Adipocyte (in vitro differentiated cells): ENCODE measurements around the gene PPM1L.

Source experiments
- DNase-seq: peaks from one replicate; pipeline ENCODE4 v3.0.0-alpha.2; 2015; ENCODE audit warnings: low read depth
- H3K27me3 ChIP-seq: replicated peaks from 2 replicates; pipeline ENCODE4 v1.7.0; 2013; ENCODE audit warnings: mild to moderate bottlenecking, low read length, moderate library complexity; ENCODE audit not compliant: control insufficient read depth, insufficient read depth
- H3K36me3 ChIP-seq: 2 replicates; pipeline ENCODE4 v1.7.0; 2013; ENCODE audit warnings: low read length, mild to moderate bottlenecking, moderate library complexity; ENCODE audit not compliant: control insufficient read depth, insufficient read depth, severe bottlenecking
- H3K4me1 ChIP-seq: 2 replicates; pipeline ENCODE4 v1.7.0; 2013; ENCODE audit warnings: mild to moderate bottlenecking, low read length, moderate library complexity; ENCODE audit not compliant: control insufficient read depth, insufficient read depth
- H3K4me3 ChIP-seq: 2 replicates; pipeline ENCODE4 v1.7.0; 2013; ENCODE audit warnings: mild to moderate bottlenecking, low read length, moderate library complexity
- H3K9ac ChIP-seq: 2 replicates; pipeline ENCODE4 v1.7.0; 2013; ENCODE audit warnings: mild to moderate bottlenecking, low read length, moderate library complexity
- H3K9me3 ChIP-seq: 2 replicates; pipeline ENCODE4 v1.7.0; 2013; ENCODE audit warnings: mild to moderate bottlenecking, low read length, moderate library complexity; ENCODE audit not compliant: control insufficient read depth

The PPM1L gene

DNA sequence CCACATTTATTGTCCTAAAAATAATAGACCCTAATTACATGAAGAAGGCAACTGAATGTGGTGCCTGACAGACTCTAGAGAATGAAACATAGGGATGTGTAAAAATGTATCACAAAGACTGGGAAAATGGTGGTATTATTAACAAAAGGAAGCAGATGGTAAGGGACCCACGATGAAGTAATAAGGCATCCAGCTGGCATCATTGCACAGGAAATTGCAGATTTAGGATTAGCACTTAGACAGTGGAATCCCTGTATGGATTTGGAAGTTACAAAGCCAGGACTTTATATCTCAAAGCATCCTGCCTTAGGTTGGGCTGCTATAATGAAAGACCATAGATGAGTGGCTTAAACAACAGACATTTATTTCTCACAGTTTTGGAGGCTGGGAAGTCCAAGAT is 104.3 kb downstream of the PPM1L start:
- Histone ChIP-seq H3K4me3 (no peak overlapping the region), H3K27me3 (no peaks in the 10 kb centered on the region), H3K9me3 (no peaks in the 10 kb centered on the region), H3K9ac (no peak overlapping the region), H3K4me1 (no peaks in the 10 kb centered on the region), H3K36me3 (no peaks in the 10 kb centered on the region)
- no peak for DNase-seq

- Histone ChIP-seq H3K4me1 (peaks cover 6% of the 10 kb centered on the region), H3K9ac (no peak overlapping the region), H3K9me3 (no peaks in the 10 kb centered on the region), H3K4me3 (no peak overlapping the region), H3K27me3 (no peaks in the 10 kb centered on the region), H3K36me3 (no peaks in the 10 kb centered on the region)
- peak; percentile 77 for DNase-seq
These were observed 113.8 kb downstream of the PPM1L start for GRCh38 chr3:160869825-160870224.

DNA sequence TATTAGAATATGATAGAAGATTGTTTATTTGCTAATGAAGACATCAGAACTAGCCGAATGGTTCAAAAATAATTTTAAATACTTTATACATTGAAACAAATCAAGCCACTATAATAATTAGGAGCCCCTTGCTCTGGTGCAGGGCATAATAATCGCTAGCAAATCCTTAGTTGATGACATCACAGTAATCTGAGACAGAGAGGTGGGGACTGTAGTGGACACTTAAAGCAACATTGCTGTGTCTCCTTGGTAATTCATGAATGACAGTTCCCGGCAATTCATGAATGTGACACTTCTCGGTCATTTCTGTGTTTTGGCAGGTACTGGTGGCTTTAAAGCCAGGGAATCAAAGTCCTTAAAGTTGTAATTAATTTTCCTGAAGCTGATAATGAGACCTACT is 114.3 kb downstream of the PPM1L start:
- H3K36me3 ChIP-seq = no peaks in the 10 kb centered on the region
- no peak overlapping the region for H3K4me3 ChIP-seq
- peaks cover 6% of the 10 kb centered on the region for H3K4me1 ChIP-seq
- no peak overlapping the region for H3K9ac ChIP-seq
- H3K9me3 ChIP-seq = no peaks in the 10 kb centered on the region
- H3K27me3 ChIP-seq = no peaks in the 10 kb centered on the region
- no peak for DNase-seq

DNA sequence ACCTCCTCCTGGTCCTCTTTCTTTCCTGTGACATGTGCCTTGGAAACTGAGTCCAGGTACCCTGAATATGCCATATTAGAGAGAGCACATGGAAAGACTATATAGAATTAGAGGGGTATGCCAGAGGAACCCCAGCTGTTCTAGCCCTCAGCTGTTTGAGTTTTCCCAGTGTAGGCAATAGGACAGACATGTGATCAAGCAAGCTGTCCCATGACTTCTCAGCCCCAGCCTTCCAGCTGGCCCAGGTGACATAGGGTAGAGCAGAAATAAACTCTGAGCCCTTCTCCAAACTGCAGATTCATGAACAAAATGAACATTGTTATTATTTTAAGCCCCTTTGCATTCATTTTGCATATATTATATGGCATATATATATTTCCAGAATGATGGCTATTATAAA is 118.7 kb downstream of the PPM1L start:
- Histone ChIP-seq H3K27me3 (no peaks in the 10 kb centered on the region), H3K4me1 (peaks cover 3% of the 10 kb centered on the region), H3K36me3 (no peaks in the 10 kb centered on the region), H3K9me3 (peaks cover 2% of the 10 kb centered on the region), H3K4me3 (no peak overlapping the region), H3K9ac (no peak overlapping the region)
- DNase-seq = no peak

DNA sequence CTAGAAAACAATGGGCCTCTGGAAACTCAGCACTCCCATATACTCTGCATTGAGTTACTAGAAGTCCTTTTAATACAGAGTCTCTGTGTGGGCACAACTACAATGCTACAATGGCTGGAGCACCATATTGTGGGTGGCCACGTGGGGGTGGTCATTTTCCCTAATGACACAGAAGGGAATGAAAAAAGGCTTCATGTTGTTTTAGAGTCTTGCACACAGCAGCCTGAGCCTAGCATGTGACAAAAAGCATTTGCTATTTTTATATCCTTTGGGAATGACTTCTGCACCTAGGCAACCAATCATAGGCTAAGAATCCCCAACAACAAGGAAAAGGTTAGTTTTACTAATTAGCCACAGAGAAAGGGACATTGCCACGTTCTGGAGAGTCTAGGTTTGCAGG is 120.6 kb downstream of the PPM1L start:
- H3K9me3 ChIP-seq = peaks cover 2% of the 10 kb centered on the region
- H3K4me1 ChIP-seq = no peaks in the 10 kb centered on the region
- no peak for DNase-seq
- no peak overlapping the region for H3K9ac ChIP-seq
- no peak overlapping the region for H3K4me3 ChIP-seq
- H3K27me3 ChIP-seq = no peaks in the 10 kb centered on the region
- no peaks in the 10 kb centered on the region for H3K36me3 ChIP-seq

DNA sequence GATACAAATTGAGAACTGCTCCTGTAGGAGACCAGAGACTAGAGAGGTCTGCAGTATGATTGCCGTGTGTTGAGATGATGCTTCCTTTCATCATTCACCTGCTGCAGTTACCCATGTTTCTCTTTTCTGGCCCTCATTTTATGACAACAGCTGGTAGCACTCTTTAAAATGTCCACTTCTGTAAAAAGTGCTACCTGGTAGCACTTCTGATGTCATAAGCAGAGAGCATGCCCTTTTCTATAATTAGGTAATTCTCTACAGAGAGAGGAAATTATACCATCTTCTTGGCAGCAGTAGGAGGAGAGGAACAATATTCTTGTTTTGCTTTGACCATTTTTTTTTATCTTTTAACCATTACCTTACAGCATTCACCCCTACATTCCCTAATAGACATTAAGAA is 123.8 kb downstream of the PPM1L start:
- H3K36me3 ChIP-seq = no peaks in the 10 kb centered on the region
- peaks cover 2% of the 10 kb centered on the region for H3K9me3 ChIP-seq
- H3K4me3 ChIP-seq = no peak overlapping the region
- no peak for DNase-seq
- no peaks in the 10 kb centered on the region for H3K4me1 ChIP-seq
- no peak overlapping the region for H3K9ac ChIP-seq
- H3K27me3 ChIP-seq = no peaks in the 10 kb centered on the region

DNA sequence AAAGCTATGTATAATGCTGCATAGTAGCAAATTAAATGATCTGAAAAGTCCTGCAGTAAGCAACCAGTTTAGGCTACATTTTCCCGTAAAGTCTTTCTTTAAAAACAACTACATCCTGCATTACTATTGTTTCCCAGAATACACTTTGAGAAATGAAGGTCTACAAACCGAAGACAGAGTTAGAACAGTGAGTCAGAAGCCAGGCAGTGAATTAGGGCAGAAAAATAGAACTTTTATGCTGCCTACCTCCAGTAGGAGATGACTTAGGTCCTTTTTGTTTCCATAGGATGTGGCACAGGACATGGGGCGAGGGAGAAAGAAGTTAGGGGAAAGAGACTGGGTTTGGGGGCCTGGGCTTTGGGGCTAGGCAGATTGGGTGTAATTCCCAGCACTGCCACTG is 127.3 kb downstream of the PPM1L start:
- Histone ChIP-seq H3K27me3 (no peaks in the 10 kb centered on the region), H3K4me3 (no peak overlapping the region), H3K9me3 (peaks cover under 1% of the 10 kb centered on the region), H3K9ac (no peak overlapping the region), H3K36me3 (no peaks in the 10 kb centered on the region), H3K4me1 (peaks cover 6% of the 10 kb centered on the region)
- DNase-seq = no peak

DNA sequence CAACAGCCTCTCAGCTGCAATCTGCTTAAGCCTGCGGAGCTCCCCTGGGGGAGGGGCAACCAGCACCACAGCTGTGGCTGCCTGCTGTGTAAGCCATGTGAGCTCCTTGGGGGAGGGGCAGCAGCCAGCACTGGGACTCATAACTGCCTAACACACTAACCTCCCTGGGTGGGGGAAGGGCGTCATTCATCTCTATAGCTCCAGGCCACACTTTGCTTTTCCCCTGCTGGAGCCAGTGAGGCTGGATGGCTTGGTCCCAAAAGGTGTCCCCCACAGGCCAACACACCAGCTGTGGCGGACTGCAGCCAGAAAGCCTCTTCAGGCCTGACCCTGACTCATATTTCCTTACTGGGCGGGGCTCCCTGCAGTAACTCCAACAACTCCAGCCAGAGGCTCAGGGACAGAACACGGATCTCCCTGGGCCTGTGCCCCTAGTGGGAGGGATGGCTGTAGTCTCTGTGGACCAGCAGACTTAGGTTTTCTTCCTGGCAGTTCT is 129.8 kb downstream of the PPM1L start:
- H3K9ac ChIP-seq = no peak overlapping the region
- peaks cover 7% of the 10 kb centered on the region for H3K9me3 ChIP-seq
- DNase-seq = peak; percentile 4
- no peak overlapping the region for H3K4me3 ChIP-seq
- H3K4me1 ChIP-seq = peaks cover 6% of the 10 kb centered on the region
- no peaks in the 10 kb centered on the region for H3K27me3 ChIP-seq
- H3K36me3 ChIP-seq = no peaks in the 10 kb centered on the region

GRCh38 chr3:160886421-160886820 is 130.4 kb downstream of the PPM1L start:
- Histone ChIP-seq H3K36me3 (no peaks in the 10 kb centered on the region), H3K4me3 (no peak overlapping the region), H3K27me3 (no peaks in the 10 kb centered on the region), H3K9me3 (peaks cover 7% of the 10 kb centered on the region), H3K4me1 (peaks cover 6% of the 10 kb centered on the region), H3K9ac (no peak overlapping the region)
- DNase-seq = no peak

GRCh38 chr3:160893207-160893606 is 137.2 kb downstream of the PPM1L start:
- no peak for DNase-seq
- Histone ChIP-seq H3K27me3 (no peaks in the 10 kb centered on the region), H3K36me3 (no peaks in the 10 kb centered on the region), H3K9ac (no peak overlapping the region), H3K4me1 (no peaks in the 10 kb centered on the region), H3K9me3 (peaks cover 7% of the 10 kb centered on the region), H3K4me3 (no peak overlapping the region)

DNA sequence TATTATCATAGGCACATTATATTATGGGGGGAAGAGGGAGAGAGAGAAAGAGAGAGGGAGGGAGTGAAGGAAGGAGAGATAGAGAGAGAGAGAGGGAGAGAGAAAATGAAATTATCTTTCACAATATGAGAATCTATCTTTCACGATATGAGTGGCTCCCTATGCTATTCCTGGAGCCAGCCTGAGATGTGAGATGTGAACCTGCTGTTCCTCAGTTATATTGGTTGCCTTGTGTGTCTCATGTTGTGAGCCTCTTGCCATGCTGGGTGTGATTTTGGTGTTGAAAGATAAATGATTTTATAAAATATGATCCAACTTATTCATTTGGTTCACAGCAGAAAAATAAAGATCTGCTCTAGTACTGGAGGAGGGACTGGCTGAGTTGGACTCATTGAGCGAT is 148.7 kb downstream of the PPM1L start:
- no peaks in the 10 kb centered on the region for H3K27me3 ChIP-seq
- H3K9me3 ChIP-seq = no peaks in the 10 kb centered on the region
- H3K9ac ChIP-seq = no peak overlapping the region
- H3K36me3 ChIP-seq = no peaks in the 10 kb centered on the region
- H3K4me3 ChIP-seq = no peak overlapping the region
- no peaks in the 10 kb centered on the region for H3K4me1 ChIP-seq
- DNase-seq = no peak

DNA sequence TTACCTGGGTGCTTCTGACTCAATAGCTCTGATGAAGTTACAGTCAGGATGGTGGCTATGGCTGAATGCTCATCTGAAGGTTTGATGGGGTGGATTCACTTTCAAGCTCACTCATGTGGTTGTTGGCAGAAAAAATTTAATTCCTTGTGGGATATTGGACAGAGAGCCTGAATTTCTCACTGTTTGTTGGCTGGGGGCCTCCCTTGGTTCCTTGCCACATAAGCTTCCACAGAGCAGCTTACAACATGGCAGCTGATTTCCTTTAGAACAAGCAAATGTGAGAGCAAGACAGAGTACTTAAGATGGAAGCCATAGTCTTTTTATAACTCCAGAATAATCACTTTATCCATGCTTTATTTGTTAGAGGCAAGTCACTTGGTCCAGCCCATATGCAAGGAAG is 150.6 kb downstream of the PPM1L start:
- Histone ChIP-seq H3K27me3 (no peaks in the 10 kb centered on the region), H3K4me1 (no peaks in the 10 kb centered on the region), H3K9ac (no peak overlapping the region), H3K4me3 (no peak overlapping the region), H3K9me3 (no peaks in the 10 kb centered on the region), H3K36me3 (no peaks in the 10 kb centered on the region)
- DNase-seq = no peak
